T-helper 1 cell (primary cell): ENCODE measurements around the gene ALS2CL.

Experiments used
- DNase-seq, 5 donors: peaks; one replicate each; pipeline ENCODE4 v3.0.0-alpha.2; 2012 to 2020

The ALS2CL gene

DNA sequence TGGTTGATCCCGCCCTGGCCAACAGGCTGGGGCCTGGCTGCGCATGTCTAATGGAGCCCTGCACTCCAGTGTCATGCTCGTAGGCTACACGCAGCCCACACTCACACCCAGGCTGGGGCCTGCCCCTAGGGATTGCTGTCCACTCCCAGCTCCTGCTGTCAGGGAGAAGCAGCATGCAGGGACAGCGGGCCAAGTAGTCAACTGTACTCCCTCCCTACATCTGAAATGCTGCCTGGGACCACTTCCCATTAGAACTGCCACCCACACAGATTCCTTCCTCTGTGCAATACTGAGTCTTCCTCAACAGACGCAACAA lies 16.1 kb downstream of the ALS2CL start:
- DNase-seq: no peak

DNA sequence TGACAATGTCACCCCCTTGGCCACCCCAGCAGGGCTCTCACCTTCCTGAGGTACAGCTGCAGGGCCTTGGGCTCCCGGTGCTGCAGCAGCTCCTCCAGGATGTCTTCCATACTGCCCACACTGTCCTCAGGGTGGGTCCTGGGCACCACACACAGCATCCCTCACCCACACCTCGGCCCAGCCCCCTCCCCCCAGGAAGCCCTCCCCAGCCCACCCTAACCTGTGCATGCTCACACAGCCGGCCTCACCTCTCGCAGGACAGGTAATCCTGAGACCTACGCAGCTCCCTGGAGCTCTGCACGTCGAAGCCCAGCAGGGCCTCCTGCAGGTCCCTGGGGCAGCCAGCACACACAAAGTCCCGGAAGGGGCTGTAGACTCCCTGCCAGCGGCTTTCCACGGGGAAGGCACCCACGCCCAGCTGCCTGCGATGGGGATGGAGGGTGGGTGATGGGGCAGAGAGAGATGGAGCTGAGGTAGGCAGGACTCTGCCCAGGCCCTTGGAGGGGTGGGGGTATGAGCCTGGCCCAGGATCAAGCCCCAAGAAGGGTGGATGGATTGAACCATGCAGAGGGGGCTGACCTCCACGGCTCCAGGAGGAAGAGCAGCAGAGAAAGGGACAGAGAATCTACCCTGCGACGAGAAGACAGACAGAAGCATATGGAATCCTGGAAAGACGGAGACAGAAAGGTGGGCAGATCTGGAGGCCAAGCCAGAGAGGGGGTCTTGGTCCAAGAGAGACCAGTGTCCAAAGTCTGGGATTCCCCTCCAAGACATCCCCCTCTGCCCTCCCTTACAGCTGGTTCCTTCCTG lies 16.7 kb downstream of the ALS2CL start:
- DNase-seq: no peak

DNA sequence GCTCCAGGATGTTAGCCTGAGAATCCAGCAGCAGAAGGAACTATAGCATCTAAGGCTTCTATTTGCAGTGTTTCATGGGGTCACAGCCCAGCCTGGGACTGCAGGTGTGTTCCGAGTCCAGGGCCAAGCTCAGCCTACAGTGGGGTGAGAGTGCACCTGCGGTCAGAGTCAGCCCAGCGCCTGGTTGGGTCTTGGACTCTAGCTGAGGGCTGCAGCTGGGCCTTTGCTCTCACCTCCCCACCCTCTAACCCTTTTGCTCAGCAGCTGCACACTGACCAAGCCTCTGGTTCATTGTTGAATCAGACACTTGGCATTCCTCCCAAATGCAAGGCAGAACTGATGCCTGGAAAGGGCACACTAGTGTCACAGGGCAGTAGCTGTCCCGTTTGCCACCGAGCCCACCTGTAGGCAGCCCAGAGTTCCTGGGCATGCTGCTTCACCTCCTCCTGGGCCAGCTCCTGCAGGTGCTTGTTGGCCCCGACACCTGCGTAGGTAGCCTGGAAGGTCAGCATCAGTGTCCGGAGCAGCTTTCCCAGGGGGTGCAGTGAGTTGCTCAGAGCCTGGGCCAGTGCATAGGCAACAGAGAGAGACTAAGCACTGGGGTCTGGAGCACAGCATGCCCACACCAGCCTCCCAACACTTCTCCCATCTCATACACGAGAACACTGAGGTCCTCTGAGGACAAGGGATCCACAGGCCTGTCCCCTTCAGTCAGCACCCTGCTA lies 17.5 kb downstream of the ALS2CL start:
- no peak for DNase-seq

DNA sequence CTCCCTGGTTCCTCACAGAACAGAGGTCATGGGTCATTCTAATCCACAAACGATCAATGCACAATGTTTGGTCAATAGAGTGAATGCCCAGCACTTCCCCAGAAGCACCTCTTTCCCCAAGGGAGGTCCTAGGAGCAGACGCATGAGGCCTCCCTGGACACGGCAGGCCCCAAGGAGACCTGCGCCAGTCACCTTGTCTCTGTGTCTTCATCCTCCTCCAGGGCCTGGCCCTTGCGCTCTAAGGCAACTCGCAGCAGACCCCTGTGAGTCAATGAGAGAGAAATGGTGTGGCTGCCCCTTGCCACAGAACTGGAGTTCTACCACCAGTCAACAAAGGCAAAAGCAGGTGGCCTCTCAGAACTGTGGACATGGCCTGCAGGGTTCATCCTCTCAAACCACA lies 18.1 kb downstream of the ALS2CL start:
- peak in 1 of 5 donors; percentile 1 for DNase-seq

DNA sequence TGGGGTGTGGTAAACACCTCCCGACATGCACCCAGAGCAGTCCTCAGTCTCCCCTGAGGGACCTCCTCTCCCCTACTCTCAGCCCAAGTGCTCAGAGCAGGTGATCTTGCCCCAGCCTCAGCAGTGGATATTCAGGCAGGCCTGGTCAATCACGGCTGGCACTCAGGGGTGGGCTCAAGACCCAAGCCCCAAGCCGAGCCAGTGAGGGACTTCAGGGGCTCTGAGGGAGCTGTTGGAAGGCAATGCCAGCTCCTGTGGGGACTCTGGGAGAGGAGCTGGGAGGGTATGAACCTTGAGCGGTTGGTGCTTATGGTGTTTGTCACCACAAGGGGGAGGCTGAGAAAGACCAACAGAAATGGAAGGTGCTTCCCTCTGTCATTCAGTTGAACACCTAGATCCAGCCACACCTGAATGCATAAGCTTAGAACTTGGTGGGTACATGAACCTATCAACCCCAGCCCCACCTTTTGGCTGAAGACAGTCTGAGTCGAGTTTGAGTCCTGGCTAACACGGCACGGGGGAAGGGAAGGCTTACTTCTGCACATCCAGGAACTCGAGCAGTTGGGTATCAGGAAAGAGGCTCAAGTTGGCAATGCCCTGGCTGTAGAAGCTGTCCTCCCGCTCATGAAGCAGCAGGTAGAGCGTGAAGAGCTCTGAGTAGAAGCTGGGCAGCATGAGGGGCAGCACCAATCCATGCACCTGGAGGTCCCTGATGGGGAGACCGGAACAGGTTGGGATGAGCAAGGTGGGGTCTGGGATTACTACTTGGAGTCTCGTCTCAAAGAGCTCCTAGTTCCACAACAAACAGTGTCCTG lies 19.2 kb downstream of the ALS2CL start:
- peak in 1 of 5 donors; percentile 5 for DNase-seq

DNA sequence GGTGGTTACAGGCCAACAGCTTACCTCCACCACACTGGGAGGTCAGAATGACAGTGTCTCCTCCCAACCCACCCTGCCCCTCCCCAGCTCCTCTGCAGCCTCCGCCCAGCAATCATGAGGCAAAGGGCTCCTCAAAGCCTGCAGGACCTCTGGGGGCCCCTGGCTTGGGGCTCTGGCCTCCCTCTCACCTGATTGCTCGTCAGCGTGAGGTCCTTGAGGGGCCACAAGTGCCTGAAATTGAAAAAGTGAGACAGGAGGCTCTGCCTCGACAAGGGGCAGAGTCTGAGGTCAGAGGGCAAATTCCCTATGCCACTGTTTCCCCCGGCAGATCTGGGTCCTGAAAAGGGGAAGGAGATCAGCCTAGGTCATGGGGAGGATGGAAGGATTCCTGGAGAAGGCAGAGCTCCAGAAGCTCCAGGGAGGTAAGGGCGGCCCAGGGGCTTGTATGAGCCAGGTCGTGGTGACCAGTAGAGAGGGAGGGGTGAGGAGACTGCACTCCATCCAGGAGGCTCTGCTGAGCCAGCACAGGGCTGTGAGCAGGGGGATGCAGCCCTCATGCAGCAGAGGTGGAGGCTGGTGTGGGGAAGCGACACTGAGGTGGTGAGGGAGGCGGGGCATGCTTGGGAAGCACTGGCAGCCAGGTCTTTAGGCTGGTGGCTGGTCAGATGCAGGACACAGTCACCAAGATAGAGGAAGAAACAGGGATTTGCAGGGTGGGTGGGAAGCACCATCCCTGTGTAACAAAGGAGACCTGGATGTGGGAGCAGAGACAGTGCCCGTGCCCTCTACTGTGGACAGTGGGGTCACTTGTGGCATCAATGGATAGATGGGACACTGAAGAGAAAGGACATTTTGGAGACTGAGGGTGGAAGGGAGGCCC lies 20.1 kb downstream of the ALS2CL start:
- DNase-seq: peak in 1 of 5 donors; percentile 3

DNA sequence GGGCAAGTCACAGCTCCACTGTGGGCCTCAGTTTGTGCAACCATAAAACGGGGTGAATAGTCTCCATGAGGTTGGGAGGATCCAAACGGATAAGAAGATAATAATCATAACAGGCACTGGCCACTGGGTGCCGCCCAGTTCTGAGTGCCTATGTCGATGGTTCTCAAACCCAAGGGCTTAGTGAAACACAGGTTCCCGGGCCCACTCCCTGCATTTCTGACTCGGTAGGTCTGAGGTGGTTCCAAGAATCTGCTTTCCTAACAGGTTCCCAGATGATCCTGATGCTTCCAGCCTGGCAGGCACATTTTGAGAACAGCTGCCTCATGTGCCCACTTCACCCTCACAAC lies 21.2 kb downstream of the ALS2CL start:
- peak in 1 of 5 donors; percentile 1 for DNase-seq

DNA sequence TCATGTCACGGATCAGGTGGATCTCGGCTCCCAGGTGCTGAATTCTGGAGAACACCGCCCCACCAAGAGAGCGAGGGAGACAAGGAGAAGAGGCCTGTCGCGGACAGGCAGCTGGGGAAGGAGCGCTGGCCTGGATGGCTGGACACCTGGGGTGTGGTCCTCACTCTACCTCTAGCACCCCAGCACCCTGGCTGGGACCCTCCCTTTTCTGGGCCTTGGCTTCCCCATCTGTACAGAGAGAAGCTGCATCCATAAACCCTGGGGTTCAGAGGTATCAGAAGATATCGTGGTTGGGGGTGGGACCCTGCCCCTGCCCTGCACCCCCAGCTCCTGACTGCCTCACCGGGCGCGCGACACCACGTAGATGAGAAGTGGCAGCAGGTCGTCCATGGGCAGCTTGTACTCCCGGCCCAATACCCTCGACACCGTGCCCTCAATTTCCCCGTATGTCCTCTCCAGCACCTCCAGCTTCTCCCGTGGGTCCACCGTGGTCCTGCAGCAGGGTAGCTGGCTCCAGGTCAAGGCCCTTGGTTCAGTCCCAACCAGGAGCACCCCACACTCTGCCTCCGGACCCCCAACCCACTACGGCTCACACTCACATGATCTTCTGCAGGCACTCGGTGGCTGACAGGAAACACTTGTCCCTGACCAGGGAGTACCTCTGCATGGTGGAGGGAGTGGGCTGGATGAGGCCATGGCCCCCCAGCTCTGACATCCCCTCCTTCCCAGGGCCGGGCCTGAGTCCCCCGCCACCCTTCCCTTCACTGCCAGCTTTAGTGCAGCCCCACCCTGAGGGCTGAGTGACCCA lies 21.7 kb downstream of the ALS2CL start:
- peak in 2 of 5 donors; percentile 5 to 8 for DNase-seq

DNA sequence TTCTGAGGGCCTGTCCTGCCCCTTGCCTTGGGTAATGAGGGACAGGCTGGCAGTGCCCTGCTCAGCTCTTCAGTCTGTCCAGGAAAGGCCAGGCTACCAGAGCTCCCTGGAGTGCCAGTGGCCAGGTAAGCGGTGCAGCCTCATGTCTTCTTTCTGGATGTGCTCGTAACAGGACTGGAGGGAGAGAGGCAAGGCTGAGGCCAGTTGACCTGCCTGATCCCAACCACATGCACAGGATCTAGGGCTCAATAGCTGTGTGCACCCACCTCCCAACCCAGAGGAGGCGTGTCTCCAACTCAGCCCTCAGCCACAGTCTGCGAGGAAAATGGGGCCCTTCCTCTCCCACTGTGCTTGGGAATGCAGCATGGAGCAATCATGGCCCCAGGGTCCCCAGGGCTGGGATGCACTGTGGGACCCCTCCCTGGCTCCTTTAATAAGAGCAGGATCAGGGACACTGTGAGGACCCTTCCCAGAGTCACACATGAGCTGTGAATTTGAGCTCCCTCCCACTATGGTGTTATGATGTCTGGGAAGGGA lies 22.5 kb downstream of the ALS2CL start:
- peak in 2 of 5 donors; percentile 1 to 7 for DNase-seq

DNA sequence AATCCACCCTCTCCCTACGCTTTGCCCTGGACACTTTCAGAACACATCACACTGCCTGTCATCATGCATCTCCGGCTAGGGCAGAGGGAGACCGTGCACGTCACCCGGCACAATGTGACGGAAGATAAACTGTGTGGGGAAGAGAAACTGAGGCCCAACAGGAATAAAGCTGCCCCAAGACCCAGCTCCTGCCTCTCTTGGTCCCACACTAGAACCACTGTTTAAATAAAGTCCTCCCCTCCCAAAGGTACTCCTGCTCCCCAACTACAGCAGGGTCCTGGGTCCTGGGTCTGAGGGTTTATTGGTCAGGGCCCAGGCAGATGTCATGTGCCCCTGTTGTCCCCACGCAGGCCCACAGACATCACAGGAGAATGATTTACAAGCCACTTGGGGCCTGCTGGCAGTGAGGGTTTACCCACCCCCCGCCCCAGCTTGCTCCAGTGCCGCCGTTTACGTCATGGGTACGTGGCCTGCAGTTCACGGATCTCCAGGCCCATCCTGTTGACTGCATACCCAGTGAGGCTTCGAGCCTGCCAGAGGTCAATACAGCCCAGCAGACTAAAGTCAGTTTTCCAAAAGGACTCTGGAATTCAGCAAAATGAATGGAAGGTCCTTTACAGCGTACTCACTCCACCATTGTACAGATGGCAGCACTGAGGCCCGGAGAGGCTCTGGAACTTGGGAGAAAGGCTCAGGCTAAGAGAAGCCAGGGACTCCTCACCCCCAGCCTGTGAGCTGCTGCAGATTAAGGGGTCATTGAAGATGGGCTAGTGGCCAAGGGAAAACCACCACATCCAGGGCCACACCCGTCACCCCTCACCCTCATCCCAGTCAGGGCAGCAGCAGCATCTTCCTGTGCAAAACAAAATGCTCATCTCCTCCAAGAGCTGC lies 23.2 kb downstream of the ALS2CL start:
- DNase-seq: no peak

DNA sequence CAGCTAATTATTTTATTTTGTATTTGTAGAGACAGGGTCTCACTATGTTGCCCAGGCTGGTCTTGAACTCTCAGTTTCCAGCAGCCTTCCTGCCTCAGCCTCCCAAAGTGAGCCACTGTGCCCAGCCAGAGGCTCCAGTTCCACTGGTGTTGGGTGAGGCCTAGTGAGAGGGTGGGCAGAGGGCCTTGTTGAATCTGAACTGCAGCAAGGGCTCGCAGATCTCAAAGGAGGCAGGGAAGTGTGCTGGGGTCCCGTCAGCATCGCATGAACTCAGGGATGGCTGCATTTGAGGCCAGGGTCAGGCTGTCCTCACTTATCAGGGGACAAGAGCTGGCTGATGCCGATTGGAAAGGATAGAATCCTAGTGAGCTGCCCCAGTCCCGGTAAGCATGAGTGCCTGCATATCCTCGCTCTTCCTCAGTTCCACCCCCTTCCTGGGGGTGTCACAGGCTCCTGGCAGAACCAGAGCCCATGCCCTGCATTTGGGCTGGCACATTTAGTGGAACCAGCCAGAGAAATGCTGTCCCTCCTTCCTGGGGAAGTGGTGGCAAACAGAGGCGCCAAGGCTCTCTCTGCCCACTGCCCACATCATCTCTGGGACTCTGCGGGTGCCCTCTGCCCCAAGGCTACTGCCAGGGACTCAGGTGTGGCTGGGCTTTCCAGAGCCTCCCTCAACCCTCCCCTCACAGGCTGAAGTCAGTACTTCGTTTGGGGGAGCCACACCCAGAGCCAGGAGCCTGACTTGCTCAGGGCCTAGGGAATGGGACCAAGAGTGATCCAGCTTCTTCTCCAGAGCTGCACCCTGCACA lies 24.1 kb downstream of the ALS2CL start:
- no peak for DNase-seq

DNA sequence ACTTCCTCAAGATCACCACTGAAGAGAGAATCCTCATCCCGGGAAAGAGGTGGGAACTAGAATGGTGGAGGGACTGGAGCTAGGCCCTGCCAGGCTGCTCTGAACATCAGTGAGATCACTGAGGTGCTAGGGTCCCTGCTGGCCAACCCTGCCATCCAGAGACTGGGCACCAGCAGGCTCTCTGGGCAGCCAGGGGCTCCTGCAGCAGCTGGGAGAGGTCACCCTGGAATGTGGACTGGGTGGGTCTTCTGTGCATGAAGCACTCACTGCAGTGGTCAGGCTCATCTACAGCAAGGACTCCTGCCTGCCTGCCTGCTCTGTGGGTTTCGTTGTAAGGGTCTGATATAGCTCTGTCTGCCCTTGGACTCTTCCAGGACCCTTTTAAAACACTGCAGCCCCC lies 24.9 kb downstream of the ALS2CL start:
- no peak for DNase-seq

DNA sequence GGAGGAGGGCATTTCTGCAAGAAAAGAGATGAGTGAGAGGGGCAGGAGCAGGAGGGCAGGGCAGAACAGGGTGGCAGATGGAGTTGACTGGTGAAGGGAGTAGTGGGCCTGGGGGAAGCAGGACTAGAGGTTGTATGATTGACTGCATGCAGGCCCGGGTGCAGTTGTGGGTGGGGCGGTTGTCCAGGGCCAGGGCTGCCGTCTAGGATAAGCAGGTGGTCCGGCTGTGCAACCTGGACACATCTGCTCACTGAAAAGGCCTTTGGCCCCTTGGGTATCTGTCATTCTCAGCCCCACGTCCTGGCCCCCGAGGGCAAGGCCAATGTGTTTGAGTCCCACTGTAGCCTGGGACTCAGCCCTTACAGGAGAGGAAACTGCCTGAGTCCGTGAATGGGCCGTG lies 25.4 kb downstream of the ALS2CL start:
- no peak for DNase-seq

DNA sequence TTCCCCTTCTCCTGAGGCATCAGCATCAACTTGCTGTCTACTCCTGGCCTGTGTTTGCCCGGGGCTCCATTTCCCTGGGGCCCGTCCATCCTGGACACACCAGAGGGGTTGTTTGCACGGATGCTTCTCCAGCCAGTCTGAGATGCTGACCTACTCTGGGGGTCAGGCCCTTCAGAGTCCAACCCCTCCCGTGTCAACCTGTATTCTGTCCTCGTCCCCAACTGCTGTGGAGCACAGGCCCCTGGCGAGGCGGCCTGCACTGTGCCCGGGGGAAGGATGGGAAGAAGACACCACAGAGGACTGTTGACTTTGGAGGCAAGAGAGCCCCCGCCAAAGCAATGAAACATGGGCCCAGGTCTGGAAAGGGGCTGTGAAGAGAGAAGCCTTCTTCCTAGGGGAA lies 25.8 kb downstream of the ALS2CL start:
- DNase-seq: no peak

DNA sequence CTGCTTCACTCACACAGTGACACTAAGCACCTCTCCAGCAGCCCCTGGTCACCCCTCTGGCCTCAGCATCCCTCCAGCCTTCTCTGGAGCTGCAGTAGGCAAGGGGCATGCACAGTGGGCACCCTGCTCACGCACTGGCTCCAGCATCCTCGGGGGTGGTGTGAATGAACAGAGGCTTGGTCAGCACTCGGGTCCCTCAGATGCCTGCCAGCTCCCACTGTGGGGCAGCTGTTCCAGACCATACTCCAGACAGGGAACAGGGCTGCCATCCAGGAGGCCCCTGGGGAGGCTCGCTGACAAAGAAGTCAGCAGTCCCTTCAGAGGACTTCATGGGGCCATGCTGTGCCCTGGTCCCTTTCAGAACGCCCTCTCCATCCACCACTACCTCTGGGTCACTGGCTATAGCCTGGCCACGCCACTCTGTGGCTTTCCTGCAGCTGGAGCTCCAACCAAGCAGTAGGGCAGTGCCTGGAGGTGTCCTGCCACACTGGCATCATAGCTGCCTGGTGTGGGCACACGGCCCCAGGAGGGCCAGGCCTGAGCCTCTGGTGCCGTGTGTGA lies 26.3 kb downstream of the ALS2CL start:
- no peak for DNase-seq

DNA sequence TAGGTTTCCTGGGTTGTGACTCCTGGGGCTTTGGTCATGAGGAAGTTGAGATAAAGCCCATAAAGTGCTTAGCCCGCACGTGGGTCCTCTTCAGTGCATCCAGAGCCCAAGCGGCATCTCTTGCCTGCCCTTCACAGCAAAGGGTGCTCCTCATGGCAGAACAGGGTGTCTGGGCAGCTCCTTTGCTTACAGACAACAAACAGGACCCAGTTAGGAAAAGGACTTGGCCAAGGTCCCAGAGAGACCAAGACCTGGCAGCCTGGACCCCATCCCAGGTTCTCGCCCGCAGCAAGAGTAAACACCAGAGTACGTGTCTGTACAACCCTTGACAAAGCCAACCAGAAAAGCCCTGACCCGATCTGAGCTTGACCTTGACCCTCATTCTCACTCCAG lies 27.0 kb downstream of the ALS2CL start:
- DNase-seq: no peak

DNA sequence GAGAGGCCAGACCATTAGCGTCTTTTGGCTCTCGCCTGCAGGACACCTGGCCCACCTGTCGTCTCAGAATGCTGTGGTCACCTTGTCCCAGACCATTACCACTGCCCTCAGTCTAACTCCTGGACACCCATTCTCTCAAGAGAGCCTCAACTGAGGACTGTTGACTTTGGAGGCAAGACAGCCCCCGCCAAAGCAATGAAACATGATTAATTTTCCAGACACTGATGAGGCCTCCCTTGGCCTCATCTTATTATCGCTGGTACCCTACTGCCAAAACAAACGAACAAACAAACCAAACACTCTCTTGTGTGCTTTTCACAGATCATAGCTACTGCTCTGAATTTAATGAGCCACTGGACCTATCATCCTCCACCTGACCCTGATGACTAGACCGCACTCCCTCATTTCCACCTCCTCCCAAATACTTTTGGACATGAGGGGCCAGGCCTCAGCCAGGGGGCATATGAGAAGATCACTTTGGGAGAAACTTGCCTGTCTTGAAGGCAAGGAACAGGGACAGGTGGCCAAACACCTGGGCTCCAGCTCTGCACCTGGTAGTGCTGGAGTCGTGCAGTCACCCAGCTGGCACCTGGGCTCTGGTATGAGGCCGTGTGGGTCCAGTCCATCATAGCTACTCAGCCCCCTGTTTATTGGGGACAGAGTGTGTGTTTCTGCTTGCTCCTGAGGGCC lies 27.6 kb downstream of the ALS2CL start:
- no peak for DNase-seq

DNA sequence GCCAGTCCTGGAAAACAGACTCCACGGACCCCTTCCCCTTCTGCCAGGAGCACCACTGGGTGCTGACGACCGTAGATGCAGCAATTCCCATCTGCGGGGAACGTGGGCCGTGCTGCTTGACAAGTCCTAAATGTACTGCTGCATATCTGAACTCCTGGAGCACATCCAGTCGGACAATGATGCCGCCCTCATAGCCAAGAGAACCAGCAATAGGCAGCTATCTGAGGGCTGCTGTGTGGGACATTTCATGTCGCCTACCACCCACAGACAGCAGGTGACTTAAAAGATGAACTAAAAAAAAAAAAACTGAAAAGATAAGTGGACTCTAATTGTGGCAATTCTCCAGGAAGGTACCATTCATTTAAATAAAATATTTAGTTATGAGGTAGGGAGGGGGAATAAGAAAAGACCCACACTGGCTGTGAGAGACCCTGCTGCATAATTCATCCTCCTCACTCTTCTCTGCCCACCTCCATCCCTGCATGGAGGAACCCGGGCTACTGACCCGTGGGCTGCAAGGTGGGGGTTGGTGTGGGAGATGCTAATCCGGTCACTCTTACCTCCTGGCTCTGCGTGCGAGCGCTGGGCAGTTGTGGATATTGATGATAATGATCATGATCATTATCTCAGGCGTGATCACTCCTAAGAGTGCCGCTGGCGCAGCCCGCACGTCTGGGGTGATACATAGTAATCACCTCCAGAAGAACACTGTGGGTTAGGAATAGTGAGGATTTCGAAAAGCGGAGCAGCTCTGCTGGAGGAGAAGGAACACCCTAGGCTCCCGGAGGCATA lies 28.3 kb downstream of the ALS2CL start:
- no peak for DNase-seq
